HG02642 (cell line): Measurements from ENCODE around the gene SERPINA9.
A peak's percentile ranks its signal among the peaks of the same experiment; 100 is the strongest.
"Not testable (repeated sequence)": the region's sequence is repeated elsewhere in the genome, so short reads cannot be mapped to it uniquely, and the experiment has no call there.

Experiments used
- ATAC-seq: cut with Tn5 transposase; IDR thresholded peaks from one replicate; pipeline ENCODE4 v1.9.1; 2021; ENCODE audit warnings: mild to moderate bottlenecking; ENCODE audit not compliant: unreplicated experiment, poor library complexity

Gene SERPINA9

GRCh38 chr14:94439453-94440057, 36.4 kb downstream of the SERPINA9 start:
- ATAC-seq: no peak

- ATAC-seq: no peak
Observed at GRCh38 chr14:94428610-94429009, 47.4 kb downstream of the SERPINA9 start.

GRCh38 chr14:94427016-94427613, 48.9 kb downstream of the SERPINA9 start:
- ATAC-seq: no peak

GRCh38 chr14:94426526-94426925, 49.5 kb downstream of the SERPINA9 start:
- ATAC-seq: no peak

- ATAC-seq: no peak
Observed at GRCh38 chr14:94424371-94424770, 51.6 kb downstream of the SERPINA9 start.

GRCh38 chr14:94423453-94424056, 52.4 kb downstream of the SERPINA9 start:
- ATAC-seq: peak; percentile 64

- no peak for ATAC-seq
Observed at GRCh38 chr14:94421316-94421715, 54.7 kb downstream of the SERPINA9 start.

GRCh38 chr14:94417497-94418205, 58.3 kb downstream of the SERPINA9 start:
- not testable (repeated sequence) for ATAC-seq
